Measurements from ENCODE around the gene CAMK2A.

The CAMK2A gene

DNA sequence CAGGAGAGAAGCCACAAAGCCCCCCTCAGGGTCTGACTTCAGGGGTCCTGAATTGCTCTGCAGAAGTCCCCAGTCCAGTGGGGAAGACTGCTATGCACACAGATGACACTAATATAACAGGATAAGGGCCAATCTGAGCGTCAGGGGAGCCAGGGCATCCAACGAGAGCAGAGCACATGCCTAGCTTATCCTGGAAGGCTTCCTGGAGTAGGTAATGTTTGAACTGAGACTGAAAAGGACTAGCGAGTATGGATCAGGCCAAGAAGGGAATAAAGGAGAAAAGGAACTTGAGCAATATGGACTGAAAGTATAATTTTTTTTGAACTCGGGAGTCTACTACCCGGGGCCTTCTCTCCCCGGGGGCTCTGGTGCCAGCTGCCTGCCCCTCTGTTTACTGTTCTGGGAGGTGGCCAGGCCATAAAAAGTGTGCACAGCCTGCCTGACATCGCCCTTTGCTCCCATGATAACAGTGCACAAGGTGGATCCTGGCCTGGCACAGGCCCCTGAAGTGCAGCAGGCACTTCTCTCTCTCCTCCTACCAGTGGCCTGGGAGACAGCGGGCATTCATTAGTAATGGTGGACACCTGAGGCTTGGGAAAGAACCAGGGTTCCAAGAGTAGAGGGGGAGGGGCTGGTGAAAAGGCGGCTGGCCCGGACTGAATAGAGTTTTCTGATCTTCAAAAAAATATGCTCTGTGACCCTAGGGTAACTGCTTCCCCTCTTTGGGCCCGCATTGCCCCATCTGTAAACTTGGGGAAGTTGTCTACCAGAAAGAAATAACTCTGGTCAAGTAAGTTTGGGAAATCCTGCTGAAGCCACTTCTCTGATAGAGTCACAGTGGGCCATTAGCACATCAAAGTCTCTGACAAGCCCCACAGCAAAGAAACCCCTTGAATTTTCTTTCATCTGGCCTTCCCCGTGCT lies 104.3 kb downstream of the CAMK2A start:
- no peak for DNase-seq (ENCODE audit: low spot score)

DNA sequence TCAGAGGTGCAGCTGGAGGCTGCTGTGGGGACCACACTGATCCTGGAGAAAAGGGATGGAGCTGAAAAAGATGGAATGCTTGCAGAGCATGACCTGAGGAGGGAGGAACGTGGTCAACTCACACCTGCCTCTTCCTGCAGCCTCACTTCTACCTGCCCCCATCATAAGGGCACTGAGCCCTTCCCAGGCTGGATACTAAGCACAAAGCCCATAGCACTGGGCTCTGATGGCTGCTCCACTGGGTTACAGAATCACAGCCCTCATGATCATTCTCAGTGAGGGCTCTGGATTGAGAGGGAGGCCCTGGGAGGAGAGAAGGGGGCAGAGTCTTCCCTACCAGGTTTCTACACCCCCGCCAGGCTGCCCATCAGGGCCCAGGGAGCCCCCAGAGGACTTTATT lies 105.6 kb downstream of the CAMK2A start:
- DNase-seq (ENCODE audit: low spot score): no peak

GRCh38 chr5:150183436-150183835 lies 106.1 kb downstream of the CAMK2A start:
- DNase-seq (ENCODE audit: low spot score): no peak

DNA sequence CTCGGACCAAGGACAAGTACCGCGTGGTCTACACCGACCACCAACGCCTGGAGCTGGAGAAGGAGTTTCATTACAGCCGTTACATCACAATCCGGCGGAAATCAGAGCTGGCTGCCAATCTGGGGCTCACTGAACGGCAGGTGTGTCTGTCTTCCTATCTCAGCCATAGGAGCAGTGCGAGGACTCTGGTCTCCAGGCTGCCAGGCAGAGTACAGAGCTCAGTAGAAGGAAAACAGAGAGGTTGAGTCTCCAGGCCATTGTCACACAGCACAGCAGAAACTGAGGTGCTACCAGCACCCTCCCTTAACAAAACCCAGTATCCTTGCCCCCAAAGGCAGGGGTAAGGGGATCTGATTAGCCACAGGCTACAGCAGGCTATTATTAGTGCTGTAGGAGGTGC lies 106.8 kb downstream of the CAMK2A start:
- DNase-seq (ENCODE audit: low spot score): no peak

GRCh38 chr5:150181766-150182545 lies 107.6 kb downstream of the CAMK2A start:
- no peak for DNase-seq (ENCODE audit: low spot score)

- no peak for DNase-seq (ENCODE audit: low spot score)
Observed at GRCh38 chr5:150181027-150181426, 108.5 kb downstream of the CAMK2A start.

DNA sequence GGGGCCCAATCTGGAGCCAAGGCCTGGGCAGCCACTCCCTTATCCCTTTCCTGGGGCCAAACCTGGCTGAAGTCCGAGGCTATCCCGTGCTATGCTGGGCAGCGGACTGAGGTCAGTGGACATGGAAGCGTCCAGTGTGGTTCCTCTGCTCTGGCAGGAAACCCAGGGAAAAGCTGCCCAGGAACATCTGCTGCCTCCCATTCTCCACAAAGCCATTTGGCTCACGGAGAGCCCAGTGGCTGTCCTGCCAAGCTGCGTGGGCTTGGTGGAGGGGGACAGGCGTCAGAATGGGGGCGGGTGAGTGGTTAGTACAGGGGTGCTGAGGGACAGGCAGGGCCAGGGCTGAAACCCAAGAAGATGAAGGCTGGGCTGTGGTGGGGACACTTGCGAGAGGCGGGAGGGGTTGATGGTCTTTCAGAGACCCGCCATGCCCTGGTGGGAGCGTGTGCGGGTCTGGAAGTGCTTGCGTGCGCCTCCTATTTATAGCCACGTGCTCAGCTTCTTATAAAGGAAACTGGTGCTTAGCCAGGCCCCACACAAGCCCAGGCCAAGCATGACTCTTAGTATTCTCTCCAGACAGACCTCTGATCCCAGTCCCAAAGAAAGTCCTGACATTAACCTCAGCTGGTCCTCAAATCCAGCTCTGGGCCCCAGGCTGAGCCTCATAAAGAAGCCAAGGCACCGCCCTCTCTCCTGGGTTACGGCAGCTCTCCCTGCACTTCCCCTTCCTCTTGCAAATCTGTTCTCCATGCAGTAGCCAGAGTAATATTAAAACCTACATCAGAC lies 109.1 kb downstream of the CAMK2A start:
- DNase-seq (ENCODE audit: low spot score): peak; percentile 82

DNA sequence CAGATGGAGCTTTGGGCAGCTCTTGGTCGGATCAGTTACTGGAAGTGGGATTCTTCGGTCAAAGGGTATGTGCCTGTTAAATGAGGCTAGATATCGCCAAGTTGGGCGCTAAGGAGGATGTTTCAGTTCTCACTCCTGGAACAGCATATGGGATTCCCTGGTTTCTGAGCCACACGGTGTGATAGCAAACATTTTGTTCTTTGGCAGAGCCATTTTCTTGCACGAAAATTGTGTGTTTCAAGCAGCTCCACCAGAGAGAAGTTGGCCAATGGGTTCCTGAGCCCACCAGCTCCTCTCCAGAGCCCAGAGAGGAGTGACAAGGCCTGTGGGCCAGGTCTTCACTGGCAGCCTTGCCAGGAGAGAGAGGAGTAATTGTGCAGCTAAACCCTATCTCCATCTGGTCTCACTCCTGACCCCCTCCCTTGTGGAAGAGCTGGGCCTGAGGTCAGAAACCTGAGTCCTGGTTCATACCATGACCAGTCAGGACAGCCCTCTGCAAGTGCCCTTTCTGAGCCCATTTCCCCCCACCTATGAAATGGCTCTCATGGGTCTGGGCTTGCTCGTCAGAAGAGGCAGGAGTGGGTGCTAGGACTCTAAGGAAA lies 110.5 kb downstream of the CAMK2A start:
- DNase-seq (ENCODE audit: low spot score): no peak

DNA sequence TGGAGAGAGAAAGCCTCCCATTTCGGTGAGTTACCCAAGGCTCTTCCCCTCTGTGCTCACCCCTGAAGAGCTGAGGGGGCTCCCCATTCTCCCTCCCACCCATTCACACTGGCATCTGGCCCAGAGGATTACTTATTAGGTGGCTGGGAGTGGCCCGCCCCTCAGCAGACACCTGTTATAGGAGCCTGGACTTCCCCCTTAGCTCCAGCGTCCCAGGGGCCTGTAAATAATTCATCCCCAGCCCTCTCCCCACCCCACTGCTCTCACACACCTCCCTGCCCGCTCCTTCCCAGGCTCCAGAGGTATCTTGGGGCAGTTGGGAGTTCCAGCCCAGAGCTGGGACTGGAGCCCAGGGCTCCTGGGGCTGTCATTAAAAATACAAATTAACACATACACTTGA lies 111.3 kb downstream of the CAMK2A start:
- no peak for DNase-seq (ENCODE audit: low spot score)

DNA sequence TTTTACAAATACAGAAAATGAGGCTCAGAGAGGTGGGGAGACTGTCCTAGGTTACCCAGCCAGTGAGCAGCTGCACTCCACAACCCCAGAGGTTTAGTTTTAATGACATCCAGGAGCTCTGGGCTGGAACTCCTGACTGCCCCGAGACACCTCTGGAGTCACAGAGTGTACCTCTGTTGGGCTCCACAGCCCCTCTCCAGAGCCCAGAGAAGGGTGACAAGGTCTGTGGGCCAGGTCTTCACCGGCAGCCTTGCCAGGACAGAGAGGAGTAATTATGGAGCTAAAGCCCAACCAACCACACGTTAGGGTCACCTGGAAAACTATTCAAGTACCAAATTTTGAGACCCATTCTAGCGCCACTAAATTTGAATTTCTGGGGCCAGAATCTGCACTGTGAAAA lies 111.9 kb downstream of the CAMK2A start:
- DNase-seq (ENCODE audit: low spot score): no peak

DNA sequence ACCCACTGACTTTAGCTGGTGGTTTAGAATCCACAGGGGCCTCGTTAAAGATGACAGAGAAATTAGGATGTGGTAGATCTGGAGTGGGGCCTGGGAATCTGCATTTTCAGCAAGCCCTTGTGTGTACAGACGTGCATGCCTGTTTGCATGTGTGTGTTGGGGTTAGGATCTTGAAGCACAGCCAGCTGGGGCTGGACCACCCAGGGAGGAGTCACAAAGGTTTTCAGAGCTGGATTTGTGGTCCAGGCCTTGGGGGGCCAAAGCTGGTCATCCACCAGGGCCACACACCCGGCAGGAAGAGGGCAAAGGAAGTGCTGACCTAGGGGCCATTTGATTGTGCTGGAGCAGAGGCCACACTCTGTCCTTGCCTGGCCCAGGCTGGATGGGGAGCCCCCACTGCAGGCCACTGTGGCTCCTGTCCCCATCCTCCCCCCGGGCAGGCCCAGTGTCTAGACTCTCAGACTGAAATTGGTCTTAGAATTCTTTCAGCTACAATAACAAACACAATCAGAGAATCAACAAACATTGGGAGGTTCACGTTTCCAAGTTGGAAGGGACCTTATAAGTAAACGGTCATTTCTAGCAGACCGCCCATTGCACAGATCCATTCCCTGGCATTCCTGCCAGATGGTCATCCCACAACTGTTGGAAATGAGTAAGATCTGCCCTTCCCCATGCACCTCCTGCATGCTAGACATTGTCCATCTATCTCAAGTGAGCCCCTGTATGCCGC lies 112.7 kb downstream of the CAMK2A start:
- DNase-seq (ENCODE audit: low spot score): no peak

- no peak for DNase-seq (ENCODE audit: low spot score)
Observed at GRCh38 chr5:150175536-150175935, 114.0 kb downstream of the CAMK2A start.

GRCh38 chr5:150175076-150175475 lies 114.5 kb downstream of the CAMK2A start:
- DNase-seq (ENCODE audit: low spot score): no peak

DNA sequence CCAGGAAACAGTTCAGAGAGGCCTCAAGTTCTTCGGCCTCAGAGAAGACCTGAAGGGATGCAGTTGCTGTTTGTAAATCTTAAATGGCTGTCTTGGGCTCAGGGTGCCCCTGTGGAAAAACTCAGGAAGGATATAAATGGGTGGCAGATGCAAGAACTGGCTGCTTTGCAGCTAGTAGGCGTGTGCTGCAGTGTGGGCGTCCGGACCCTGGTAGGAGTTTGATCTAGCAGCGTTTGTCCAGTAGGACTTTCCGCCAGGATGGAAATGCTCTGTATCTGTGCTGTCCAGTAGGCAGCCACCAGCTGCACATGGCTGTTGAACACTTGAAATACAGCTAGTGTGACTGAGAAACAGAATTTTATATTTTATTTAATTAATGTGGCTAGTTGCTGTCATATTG lies 115.3 kb downstream of the CAMK2A start:
- DNase-seq (ENCODE audit: low spot score): no peak

- DNase-seq (ENCODE audit: low spot score): no peak
Observed at GRCh38 chr5:150173161-150173560, 116.4 kb downstream of the CAMK2A start.

DNA sequence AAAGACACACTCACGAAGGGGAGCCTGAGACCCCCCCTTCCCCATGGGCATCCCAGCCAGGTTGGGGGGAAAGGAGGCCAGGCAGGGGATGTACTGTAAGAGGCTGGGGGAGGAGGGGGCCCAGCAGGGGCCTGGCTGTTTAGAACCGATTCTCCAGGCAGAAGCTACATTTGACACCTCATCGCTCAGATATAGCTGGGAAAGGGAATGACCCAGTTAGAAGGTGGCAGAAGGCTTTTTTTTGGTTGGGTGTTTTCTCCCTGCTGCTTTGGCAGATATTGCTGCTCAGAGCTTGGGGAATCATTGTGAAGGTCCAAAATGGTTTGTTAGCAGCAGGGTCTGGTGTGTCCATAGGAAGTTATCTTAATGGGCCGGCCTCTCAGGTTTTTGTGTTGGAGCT lies 117.0 kb downstream of the CAMK2A start:
- no peak for DNase-seq (ENCODE audit: low spot score)

- DNase-seq (ENCODE audit: low spot score): no peak
Observed at GRCh38 chr5:150172145-150172544, 117.4 kb downstream of the CAMK2A start.

Measured in Ammon's horn (tissue), 1 donor.